OCI-LY1 (cell line): ENCODE data around the gene ZNF557.

Experiments used
- EZH2 ChIP-seq: fragments of 200-600 bp; sonication (generic), shearing (Covaris generic); IDR thresholded peaks from 2 replicates; pipeline ENCODE4 v1.8.0; 2017; ENCODE audit warnings: borderline replicate concordance, mixed run types, mild to moderate bottlenecking, antibody characterized with exemption, low read length, moderate library complexity, mixed read lengths
- TF ChIP-seq, protein P1 (sequence below): fragments of 200-600 bp; sonication (generic), shearing (Covaris generic); IDR thresholded peaks from 2 replicates; pipeline ENCODE4 v1.5.1; 2017; ENCODE audit warnings: mild to moderate bottlenecking, antibody characterized with exemption, low read length, moderate library complexity, mixed read lengths

DNA sequence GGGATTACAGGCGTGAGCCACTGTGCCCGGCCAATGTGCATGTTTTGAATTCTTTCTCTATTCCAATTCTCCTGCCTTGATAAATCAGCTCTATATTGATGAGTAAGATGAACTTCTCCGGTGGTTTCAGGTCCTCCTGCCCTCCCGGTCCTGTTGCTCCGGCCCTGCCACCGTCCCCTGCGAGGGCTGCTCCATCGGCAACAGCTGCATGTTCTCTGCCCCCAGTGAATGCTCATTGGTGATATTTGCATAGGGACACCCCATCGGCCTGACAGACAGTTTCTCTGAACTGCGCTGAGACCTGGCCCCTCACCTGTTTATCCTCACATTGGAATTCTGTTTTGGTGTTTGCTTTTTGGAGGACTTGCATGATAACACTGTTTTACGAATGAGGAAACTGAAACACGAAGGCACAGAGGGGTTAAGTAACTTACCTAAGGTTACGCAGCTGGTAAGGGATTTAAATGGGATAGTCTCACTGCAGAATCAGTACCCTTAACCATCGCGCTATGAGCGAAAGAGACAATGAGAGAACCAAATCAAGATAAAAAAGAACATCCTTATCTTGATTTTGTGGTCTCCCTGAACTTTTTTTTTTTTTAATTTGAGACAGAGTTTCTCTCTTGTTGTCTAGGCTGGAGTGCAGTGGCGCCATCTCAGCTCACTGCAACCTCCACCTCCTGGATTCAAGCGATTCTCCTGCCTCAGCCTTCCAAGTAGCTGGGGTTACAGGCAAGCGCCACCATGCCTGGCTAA is 32.2 kb downstream of the ZNF557 start:
- TF ChIP-seq, protein P1, sequence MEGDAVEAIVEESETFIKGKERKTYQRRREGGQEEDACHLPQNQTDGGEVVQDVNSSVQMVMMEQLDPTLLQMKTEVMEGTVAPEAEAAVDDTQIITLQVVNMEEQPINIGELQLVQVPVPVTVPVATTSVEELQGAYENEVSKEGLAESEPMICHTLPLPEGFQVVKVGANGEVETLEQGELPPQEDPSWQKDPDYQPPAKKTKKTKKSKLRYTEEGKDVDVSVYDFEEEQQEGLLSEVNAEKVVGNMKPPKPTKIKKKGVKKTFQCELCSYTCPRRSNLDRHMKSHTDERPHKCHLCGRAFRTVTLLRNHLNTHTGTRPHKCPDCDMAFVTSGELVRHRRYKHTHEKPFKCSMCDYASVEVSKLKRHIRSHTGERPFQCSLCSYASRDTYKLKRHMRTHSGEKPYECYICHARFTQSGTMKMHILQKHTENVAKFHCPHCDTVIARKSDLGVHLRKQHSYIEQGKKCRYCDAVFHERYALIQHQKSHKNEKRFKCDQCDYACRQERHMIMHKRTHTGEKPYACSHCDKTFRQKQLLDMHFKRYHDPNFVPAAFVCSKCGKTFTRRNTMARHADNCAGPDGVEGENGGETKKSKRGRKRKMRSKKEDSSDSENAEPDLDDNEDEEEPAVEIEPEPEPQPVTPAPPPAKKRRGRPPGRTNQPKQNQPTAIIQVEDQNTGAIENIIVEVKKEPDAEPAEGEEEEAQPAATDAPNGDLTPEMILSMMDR, result no peak
- no peak for TF ChIP-seq EZH2
